OCI-LY1 (cell line): ENCODE data around the gene CAB39L.

Experiments used
- CTCF ChIP-seq: fragments of 200-600 bp; sonication (generic), shearing (Covaris generic); IDR thresholded peaks from 2 replicates; pipeline ENCODE4 v1.5.1; 2017; ENCODE audit warnings: mild to moderate bottlenecking, antibody characterized with exemption, low read length, moderate library complexity, mixed read lengths
- EZH2 ChIP-seq: fragments of 200-600 bp; sonication (generic), shearing (Covaris generic); IDR thresholded peaks from 2 replicates; pipeline ENCODE4 v1.8.0; 2017; ENCODE audit warnings: borderline replicate concordance, mixed run types, mild to moderate bottlenecking, antibody characterized with exemption, low read length, moderate library complexity, mixed read lengths

DNA sequence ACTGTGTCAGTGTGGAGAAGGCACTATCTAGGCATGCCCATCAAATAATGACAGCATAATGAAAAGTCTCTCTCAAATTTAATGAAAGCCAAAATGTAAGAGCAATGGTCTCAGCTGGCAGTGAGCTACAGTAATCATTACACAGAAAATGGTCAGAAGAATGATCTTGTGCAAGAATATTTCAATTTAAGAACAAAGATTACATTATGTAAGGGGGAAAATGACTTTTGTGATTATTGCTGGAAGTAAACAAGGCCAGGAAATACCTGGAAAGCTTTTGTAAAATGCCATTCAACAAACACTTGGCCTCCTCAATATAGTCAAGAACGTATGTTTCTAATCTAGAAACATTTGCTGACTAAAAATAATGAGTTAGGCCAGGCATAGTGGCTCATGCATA lies 89.1 kb downstream of the CAB39L start:
- TF ChIP-seq CTCF (no peak), EZH2 (no peak)
